ENCODE data around the gene GRAMD2A.

Gene GRAMD2A

DNA sequence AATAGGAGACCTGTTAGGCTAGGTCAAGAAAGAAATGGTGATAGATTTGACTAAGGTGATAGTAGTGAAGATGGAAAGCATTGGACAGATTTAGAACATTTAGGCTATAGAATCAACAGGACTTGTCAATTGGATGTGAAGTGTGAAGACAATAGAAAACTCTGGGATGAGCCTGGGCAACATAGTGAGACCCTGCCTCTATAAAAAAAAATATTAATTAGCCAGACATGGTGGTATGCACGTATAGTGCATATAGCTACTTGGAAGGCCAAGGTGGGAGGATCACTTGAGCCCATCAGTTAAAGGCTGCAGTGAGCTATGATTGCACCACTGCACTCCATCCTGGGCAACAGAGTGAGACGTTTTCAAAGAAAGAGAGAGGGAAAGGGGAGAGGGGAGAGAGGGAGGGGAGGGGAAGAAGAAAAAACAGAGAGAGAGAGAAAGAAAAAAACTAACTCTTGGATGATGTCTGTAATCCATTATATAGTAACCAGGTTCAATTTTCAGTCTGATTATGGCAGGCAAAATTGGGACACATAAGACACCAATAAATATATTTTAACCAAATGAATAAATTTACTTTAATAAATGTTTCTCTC, 69.8 kb downstream of the GRAMD2A start:
- no peak for DNase-seq

DNA sequence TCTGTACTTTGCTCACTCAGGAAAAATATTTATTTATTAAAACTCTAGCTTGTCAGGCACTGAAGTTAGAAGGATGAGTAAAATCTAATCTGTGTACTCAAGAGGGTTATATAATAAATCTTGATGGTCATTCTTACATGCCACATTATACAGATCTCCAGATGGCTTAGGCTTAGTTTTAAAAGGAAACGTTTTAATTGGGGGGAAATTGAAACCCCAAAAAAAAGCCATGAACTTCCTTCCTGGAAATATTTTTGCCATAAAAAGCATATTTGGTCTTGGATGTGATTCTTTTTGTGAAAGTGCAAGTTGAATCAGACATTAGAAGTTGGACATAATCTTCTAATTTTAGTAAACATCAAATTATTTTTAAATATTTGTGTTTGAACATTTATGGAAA, 73.4 kb downstream of the GRAMD2A start:
- no peak for DNase-seq

DNA sequence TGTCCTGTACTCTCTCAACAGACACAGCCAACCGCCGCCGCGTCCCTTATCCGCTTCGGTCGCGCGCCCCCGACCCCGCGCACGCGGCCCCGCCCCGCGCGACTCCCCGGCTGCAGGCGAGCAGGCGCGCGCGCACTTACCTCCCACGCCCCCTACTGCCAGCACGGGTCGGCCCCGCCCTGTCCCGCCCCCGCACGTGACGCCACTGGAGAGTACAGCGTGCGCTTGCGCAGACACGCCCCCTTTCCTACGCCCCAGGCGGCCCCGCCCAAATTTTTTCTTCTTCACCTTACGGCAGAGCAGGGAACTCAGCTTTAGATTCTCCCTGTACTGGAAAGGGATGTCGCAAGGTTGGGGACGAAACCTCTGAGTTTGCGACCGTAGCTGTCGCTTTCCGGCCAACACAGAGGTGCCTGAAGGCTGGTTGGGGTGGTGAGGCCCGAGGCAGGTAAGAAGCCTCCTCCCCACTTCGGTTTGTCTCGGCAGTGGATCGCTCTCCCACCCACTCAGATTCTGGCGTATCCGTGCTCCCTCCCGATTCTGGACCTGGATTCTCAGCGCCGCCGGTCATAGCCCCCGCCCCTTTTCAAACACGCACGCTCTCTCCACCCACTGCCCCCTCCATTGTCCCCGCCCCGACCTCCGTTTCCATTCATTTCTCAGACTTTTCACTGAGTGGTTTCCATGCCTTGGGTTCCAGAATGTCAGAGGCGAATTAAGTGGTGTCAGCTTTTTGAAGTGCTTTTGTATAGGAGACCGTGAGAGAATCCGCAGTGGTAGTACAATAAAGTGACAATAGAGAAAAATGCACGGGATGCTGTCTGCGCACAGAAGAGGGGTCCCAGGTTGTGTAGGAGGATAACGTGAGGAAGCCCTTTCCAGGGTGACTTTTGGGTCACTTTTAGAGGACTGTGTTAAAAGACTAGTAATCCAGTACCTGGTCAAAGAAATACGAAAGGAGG, 79.3 kb downstream of the GRAMD2A start, which contains the start of the genes MYO9A and SENP8:
Gene MYO9A (minus strand): TSS at position 134 of the 962 bp plus-strand sequence. CDS start 71,587 bp downstream, outside the sequence.
Gene SENP8 (plus strand): TSS at position 387 of the 962 bp plus-strand sequence. CDS start 21,221 bp downstream, outside the sequence.
- peak; percentile 99 for DNase-seq

DNA sequence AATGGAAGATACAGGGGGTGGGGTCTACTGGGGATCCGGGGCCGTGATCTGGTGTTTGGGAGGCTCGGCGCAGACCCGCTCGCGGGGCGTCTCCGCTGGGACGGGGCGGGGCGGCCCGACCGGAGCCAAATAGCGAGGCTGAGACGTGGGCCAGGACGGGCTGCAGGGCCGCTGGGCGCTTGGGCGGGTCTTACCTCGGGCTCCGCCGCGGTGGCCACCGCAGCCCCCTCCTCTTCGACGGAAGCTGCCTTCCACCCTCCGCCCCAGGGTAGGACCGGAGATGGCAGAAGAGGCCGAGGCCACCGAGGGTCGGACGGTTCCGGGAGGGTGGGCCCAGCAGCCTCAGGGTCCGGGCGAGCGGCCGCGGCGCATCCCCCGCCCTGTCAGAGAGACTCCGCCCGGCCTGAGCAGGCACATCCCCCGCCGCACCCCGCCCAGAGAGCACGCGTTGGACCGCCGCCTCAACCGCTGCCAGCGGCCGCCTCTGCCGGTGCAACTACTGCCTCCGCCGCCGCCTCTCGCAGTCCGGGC, 80.0 kb downstream of the GRAMD2A start:
- DNase-seq = peak; percentile 79

DNA sequence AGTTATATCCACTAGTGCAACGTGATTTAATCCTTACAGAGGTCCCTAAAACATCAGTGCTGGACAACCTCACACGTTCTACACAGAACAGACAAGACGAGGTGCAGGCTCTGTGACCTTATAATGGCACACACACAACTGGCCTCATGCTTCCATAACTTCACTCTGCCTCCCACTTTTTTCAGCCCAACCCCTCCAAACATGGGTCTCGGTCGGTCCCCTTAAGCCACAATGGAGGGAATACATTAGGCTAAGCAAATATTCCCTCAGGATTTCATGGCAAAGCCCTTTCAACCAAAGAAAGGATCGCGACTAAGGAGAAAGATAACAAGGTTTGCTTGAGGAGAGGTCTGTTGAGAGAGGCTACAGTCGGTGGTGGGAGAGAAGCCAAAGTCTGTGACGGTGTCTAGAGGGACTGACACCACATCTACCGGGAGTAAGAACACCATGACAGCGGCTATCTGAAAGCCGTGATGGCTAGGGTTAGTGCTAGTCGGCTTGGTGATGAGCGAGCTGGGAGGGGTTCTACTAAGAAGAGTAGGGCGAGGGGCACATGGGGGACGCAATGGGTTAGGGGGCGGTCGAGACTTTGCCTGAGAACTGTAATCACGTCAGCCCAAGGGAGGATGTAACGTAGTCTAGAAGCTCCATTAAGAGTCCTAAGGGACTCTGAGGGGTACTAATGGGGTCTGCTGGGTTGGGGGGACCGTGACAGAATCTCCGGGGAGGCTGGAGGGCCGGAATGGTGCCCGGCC, 80.7 kb downstream of the GRAMD2A start:
- no peak for DNase-seq

DNA sequence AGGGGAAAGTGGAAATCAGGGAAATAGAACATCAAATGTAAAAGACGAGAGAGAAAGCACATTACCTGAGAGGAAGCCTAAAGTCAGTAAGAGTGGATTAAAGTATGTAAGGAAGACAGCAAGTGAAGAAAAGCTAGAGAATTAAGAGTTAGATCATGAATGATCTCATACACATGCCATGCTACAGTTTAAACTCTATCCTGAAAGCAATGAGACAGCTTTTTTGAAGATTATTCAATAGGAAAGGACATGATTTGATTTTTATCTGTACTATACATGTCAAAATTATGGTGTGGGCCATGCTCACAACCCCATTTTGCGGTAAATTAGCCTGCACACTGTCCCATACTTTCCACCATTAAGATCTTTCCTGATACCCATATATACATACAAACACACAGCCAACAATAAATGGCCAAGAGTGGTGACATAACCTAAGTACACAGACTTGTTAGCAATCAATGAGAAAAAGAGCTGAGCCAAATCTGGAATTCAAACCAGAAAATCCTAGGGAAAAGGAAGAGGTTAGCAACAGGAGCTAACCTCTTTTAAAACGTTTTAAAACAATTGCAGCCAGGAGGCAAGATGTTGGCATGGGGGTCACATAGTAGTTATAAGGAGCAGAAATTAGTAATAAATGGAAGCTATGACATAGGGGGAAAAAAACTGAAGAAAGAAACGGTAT, 84.1 kb downstream of the GRAMD2A start:
- no peak for DNase-seq

DNA sequence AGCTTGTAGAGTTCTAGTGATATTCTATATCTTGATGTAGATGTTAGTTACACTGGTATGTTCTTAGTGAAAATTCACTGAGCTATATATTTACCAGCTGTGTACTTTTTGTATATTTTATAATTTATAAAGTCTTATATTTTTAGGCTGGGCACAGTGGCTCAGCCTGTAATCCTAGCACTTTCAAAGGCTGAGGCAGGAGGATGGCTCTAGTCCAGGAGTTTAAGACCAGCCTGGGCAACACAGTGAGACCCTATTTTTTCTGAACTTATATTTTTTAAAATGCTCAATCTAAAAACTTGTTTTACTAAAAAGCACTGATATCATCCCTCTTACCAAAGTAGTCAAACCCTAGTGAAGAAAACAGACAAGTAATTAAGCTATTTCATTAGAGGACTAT, 84.8 kb downstream of the GRAMD2A start:
- no peak for DNase-seq

DNA sequence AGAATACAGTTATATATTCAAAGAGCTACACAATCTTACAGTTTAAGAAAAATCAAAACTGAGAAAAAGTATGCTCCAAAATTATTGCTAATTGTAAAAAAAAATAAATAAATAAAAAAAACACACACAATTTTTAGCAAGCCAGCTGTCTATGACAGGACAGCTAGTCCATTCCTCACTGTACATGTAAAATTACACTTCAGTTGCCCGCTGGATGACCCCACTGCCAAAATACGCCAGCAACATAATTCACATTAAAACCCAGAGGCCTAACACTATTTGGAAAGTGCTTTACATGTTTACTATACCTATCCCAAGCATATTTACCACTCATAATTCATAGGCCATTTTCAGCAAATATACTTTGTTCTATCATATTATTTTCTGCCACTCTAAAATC, 85.5 kb downstream of the GRAMD2A start:
- no peak for DNase-seq

DNA sequence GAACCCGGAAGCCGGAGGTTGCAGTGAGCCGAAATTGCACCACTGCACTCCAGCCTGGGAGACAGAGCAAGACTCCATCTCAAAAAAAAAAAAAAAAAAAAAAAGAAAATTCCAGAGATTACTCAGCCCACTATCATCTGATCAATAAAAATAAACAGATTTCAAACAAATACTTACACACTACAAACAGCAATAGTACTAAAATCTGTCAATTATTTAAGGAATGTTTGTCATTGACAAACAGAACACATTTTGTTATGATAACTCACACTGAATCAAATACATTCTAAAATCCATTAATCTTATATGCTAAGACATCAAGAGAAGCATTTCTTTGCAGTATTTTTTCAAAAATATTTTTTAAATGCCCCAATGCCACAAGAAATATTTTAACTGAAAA, 87.2 kb downstream of the GRAMD2A start:
- no peak for DNase-seq
